Uterus (tissue), 2 donors: Measurements from ENCODE around the gene CCDC117.

Source experiments
- POLR2A ChIP-seq, 2 donors: fragments of 450-650 bp; IDR thresholded peaks; one replicate each; pipeline ENCODE4 v1.6.1; 2016; ENCODE audit warnings: antibody characterized with exemption in 2 of 2, mild to moderate bottlenecking in 1 of 2, moderate library complexity in 1 of 2
- TF ChIP-seq, protein P1 (sequence below), 4 experiments: fragments of 200-600 bp in 2 of 4; fragments of 450-650 bp in 2 of 4; sonication (generic) in 2 of 4; IDR thresholded peaks; one replicate each; pipeline ENCODE4 v1.5.1; 2016 to 2019; ENCODE audit warnings: antibody characterized with exemption in 4 of 4, mild to moderate bottlenecking in 2 of 4, moderate library complexity in 1 of 4

DNA sequence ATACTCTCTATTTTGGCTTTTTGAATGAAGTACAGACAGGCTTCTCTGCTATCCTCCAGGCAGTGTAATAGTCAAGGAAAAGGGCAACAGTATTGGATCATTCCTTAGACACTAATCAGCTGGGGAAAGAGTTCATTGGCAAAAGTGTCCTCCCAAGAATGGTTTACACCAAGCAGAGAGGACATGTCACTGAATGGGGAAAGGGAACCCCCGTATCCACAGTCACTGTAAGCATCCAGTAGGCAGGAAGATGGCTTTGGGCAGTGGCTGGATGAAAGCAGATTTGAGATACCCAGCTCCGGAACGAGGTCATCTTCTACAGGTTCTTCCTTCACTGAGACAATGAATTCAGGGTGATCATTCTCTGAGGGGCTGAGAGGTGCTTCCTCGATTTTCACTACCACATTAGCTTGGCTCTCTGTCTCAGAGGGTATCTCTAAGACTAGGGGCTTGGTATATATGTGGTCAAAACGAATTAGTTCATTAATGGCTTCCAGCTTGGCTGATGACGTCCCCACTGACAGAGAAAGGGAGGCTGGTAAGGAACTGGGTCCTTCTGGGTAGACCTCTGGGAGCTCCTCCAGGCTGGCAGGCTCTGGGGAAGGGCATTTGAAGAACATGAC, 22.7 kb downstream of the CCDC117 start:
- TF ChIP-seq, protein P1, sequence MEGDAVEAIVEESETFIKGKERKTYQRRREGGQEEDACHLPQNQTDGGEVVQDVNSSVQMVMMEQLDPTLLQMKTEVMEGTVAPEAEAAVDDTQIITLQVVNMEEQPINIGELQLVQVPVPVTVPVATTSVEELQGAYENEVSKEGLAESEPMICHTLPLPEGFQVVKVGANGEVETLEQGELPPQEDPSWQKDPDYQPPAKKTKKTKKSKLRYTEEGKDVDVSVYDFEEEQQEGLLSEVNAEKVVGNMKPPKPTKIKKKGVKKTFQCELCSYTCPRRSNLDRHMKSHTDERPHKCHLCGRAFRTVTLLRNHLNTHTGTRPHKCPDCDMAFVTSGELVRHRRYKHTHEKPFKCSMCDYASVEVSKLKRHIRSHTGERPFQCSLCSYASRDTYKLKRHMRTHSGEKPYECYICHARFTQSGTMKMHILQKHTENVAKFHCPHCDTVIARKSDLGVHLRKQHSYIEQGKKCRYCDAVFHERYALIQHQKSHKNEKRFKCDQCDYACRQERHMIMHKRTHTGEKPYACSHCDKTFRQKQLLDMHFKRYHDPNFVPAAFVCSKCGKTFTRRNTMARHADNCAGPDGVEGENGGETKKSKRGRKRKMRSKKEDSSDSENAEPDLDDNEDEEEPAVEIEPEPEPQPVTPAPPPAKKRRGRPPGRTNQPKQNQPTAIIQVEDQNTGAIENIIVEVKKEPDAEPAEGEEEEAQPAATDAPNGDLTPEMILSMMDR (IDR thresholded peaks at IDR 0.05), result no peak
- no peak for TF ChIP-seq POLR2A (IDR thresholded peaks at IDR 0.05)
